IMR-90 (cell line): ENCODE results near the gene MAP7D1. TPM values are rescaled to one million over a fixed set of nuclear protein-coding genes. Genes with fewer than 3 reads are reported as not detected.

Experiments used
- ATAC-seq: fragments of 200-7000 bp; cut with Tn5 transposase; 2 replicates; pipeline ENCODE4 v1.9.1; 2020; ENCODE audit warnings: low read depth, mild to moderate bottlenecking, moderate library complexity
- BruUV-seq: library from RNA; stranded (reverse); fragments of 400-500 nt; replicated peaks from 2 replicates; lab custom pipeline; 2021; lab: Mats Ljungman, UMichigan
- CTCF ChIA-PET: fragments of 300-600 bp; formaldehyde crosslinking; extraction: SDS; loops from one replicate; lab custom pipeline; 2021; ENCODE audit warnings: antibody characterized with exemption; lab: Yijun Ruan, JAX
- POLR2A ChIA-PET: fragments of 300-600 bp; sonication (Branson Sonifier 250); formaldehyde crosslinking; loops from one replicate; lab custom pipeline; 2022; ENCODE audit warnings: antibody characterized with exemption; ENCODE audit not compliant: unreplicated experiment; lab: Charles Lee
- DNase-seq: peaks from one replicate; pipeline ENCODE4 v3.0.0; 2013
- H2AFZ ChIP-seq: replicated peaks from 2 replicates; pipeline ENCODE3; 2013; ENCODE audit warnings: low read length, mild to moderate bottlenecking; ENCODE audit not compliant: poor library complexity
- H2AK5ac ChIP-seq: 2 replicates; pipeline ENCODE4 v1.6.1; 2013; ENCODE audit warnings: low read depth, low read length, inconsistent platforms
- H2AK9ac ChIP-seq: replicated peaks from 2 replicates; pipeline ENCODE3; 2013; ENCODE audit warnings: mild to moderate bottlenecking, low read depth, low read length, moderate library complexity; ENCODE audit not compliant: poor library complexity
- H2BK120ac ChIP-seq: 2 replicates; pipeline ENCODE4 v1.6.1; 2013; ENCODE audit warnings: low read depth, low read length, inconsistent platforms
- H2BK15ac ChIP-seq: 3 replicates; pipeline ENCODE4 v1.6.1; 2013; ENCODE audit warnings: low read depth, low read length, inconsistent platforms
- H2BK20ac ChIP-seq: 2 replicates; pipeline ENCODE4 v1.6.1; 2013; ENCODE audit warnings: low read depth, mild to moderate bottlenecking, inconsistent platforms, low read length, moderate library complexity
- H2BK5ac ChIP-seq: 2 replicates; pipeline ENCODE4 v1.6.1; 2013; ENCODE audit warnings: mild to moderate bottlenecking, low read depth, low read length, inconsistent platforms; ENCODE audit not compliant: poor library complexity, severe bottlenecking
- H3K14ac ChIP-seq: replicated peaks from 2 replicates; pipeline ENCODE4 v1.6.1; 2013; ENCODE audit warnings: low read depth, low read length, inconsistent platforms
- H3K18ac ChIP-seq: 2 replicates; pipeline ENCODE4 v1.6.1; 2013; ENCODE audit warnings: low read depth, low read length, control low read depth
- H3K23ac ChIP-seq: 2 replicates; pipeline ENCODE4 v1.6.1; 2013; ENCODE audit warnings: low read depth, low read length, inconsistent platforms
- H3K27ac ChIP-seq: 2 replicates; pipeline ENCODE4 v1.5.1; 2013; ENCODE audit warnings: mild to moderate bottlenecking, control low read depth, low read length; ENCODE audit not compliant: insufficient read depth
- H3K27me3 ChIP-seq: 2 replicates; pipeline ENCODE4 v1.6.1; 2013; ENCODE audit warnings: low read length; ENCODE audit not compliant: control insufficient read depth, insufficient read depth
- H3K36me3 ChIP-seq: 2 replicates; pipeline ENCODE4 v1.6.1; 2013; ENCODE audit warnings: low read length, mixed read lengths; ENCODE audit not compliant: control insufficient read depth, insufficient read depth
- H3K4ac ChIP-seq: 2 replicates; pipeline ENCODE4 v1.6.1; 2013; ENCODE audit warnings: low read depth, low read length, inconsistent platforms
- H3K4me1 ChIP-seq: 2 replicates; pipeline ENCODE4 v1.6.1; 2013; ENCODE audit warnings: low read length, mixed read lengths; ENCODE audit not compliant: control insufficient read depth, insufficient read depth
- H3K4me2 ChIP-seq: 2 replicates; pipeline ENCODE4 v1.6.1; 2013; ENCODE audit warnings: low read depth, mild to moderate bottlenecking, control low read depth, low read length, moderate library complexity
- H3K4me3 ChIP-seq: 2 replicates; pipeline ENCODE4 v1.5.1; 2013; ENCODE audit warnings: low read depth, mild to moderate bottlenecking, control low read depth, low read length, moderate library complexity; ENCODE audit not compliant: insufficient read depth
- H3K56ac ChIP-seq: 2 replicates; pipeline ENCODE4 v1.6.1; 2013; ENCODE audit warnings: low read length, inconsistent platforms; ENCODE audit not compliant: insufficient read depth; ENCODE audit errors: extremely low read depth
- H3K79me1 ChIP-seq, 2 experiments: 2 replicates each; pipeline ENCODE4 v1.6.1; 2013; ENCODE audit warnings: low read length in 2 of 2, inconsistent platforms in 1 of 2, low read depth in 1 of 2
- H3K9ac ChIP-seq: 2 replicates; pipeline ENCODE4 v1.6.1; 2013; ENCODE audit warnings: low read depth, low read length, control low read depth
- H3K9me1 ChIP-seq: 2 replicates; pipeline ENCODE4 v1.6.1; 2013; ENCODE audit warnings: low read length, inconsistent platforms; ENCODE audit not compliant: insufficient read depth
- H3K9me3 ChIP-seq: 2 replicates; pipeline ENCODE4 v1.6.1; 2013; ENCODE audit warnings: low read length; ENCODE audit not compliant: control insufficient read depth, insufficient read depth
- H4K20me1 ChIP-seq: 2 replicates; pipeline ENCODE4 v1.6.1; 2013; ENCODE audit warnings: low read length, inconsistent platforms; ENCODE audit not compliant: insufficient read depth
- H4K5ac ChIP-seq: 2 replicates; pipeline ENCODE4 v1.6.1; 2013; ENCODE audit warnings: mild to moderate bottlenecking, low read depth, low read length, control low read depth
- H4K8ac ChIP-seq, 2 experiments: 2 replicates each; pipeline ENCODE4 v1.6.1; 2013; ENCODE audit warnings: low read depth in 2 of 2, low read length in 2 of 2, control low read depth in 1 of 2, inconsistent platforms in 1 of 2
- H4K91ac ChIP-seq: 2 replicates; pipeline ENCODE4 v1.6.1; 2013; ENCODE audit warnings: low read depth, low read length, inconsistent platforms; ENCODE audit not compliant: insufficient read depth
- CHD1 ChIP-seq: IDR thresholded peaks from 2 replicates; pipeline ENCODE4 v1.6.1; 2012; ENCODE audit warnings: low read depth, low read length, improper control_type of control experiment
- ELK1 ChIP-seq: fragments of 150-350 bp; IDR thresholded peaks from 2 replicates; pipeline ENCODE4 v1.6.1; 2016; ENCODE audit warnings: low read depth, mild to moderate bottlenecking, low read length, moderate library complexity, borderline replicate concordance
- MAFK ChIP-seq: IDR thresholded peaks from 2 replicates; pipeline ENCODE4 v1.6.1; 2012; ENCODE audit warnings: low read depth, low read length, improper control_type of control experiment
- POLR2A ChIP-seq: IDR thresholded peaks from 2 replicates; pipeline ENCODE4 v1.6.1; 2012; ENCODE audit warnings: mild to moderate bottlenecking, low read depth, low read length
- RFX5 ChIP-seq: IDR thresholded peaks from 2 replicates; pipeline ENCODE4 v1.8.0; 2012; ENCODE audit warnings: low read depth, mild to moderate bottlenecking, low read length, moderate library complexity
- SMC3 ChIP-seq: fragments of 150-350 bp; IDR thresholded peaks from 2 replicates; pipeline ENCODE4 v1.6.1; 2016; ENCODE audit warnings: low read depth, mild to moderate bottlenecking, antibody characterized with exemption, low read length, moderate library complexity
- USF2 ChIP-seq: fragments of 150-350 bp; IDR thresholded peaks from 2 replicates; pipeline ENCODE4 v1.6.1; 2017; ENCODE audit warnings: mild to moderate bottlenecking, antibody characterized with exemption, low read length, low read depth
- WGBS, 2 experiments: methylation state at CpG; one replicate each; pipeline versions ENCODE4 v1.1.5 to v1.1.7; 2013; ENCODE audit warnings: missing lambda C conversion rate in 2 of 2; ENCODE audit not compliant: insufficient read length in 1 of 2; ENCODE audit errors: extremely low coverage in 2 of 2; 5-methylcytosine and 5-hydroxymethylcytosine counted together
- dilution Hi-C: fragments of 300-500 bp; cut with HindIII; formaldehyde crosslinking; loops from one replicate; pipeline ENCODE4 v1.14.3; 2018; ENCODE audit warnings: low sequenced_read_pairs; ENCODE audit not compliant: unreplicated experiment
- in situ Hi-C: fragments of 300-500 bp; cut with MboI; formaldehyde crosslinking; loops from 3 replicates; pipeline ENCODE4 v1.14.3; 2019; ENCODE audit warnings: low sequenced_read_pairs, inconsistent platforms, mixed read lengths
- intact Hi-C: fragments of 100-400 bp; cut with micrococcal nuclease; formaldehyde crosslinking; loops from 2 replicates; pipeline ENCODE4 v1.10.0; 2022
- polyA plus RNA-seq, 3 experiments: library from polyadenylated mRNA; depleted of rRNA; stranded (reverse); fragments of >200 nt; gene quantifications; 2 replicates each; pipeline ENCODE4 v1.2.3, GENCODE V29; 2012; ENCODE audit warnings: low replicate concordance in 1 of 3
- total RNA-seq: library from RNA; depleted of rRNA; stranded (reverse); fragments of >200 nt; gene quantifications from 2 replicates; pipeline ENCODE4 v1.2.3, GENCODE V29; 2012

Gene MAP7D1
- total and polyA plus RNA-seq, 2 of the 4 experiments (the other 2 are of a cell fraction), result 32.3 to 81.9 TPM

GRCh38 chr1:36151845-36152203 is 4.1 kb upstream of the MAP7D1 start (continued):
- TF ChIP-seq ELK1 (no peak), POLR2A (no peak)

GRCh38 chr1:36153476-36153875 is 2.5 kb upstream of the MAP7D1 start:
- 100% methylated on average over 5 of the region's 6 CpGs; no CpG with 5 or more reads in 1 of the 2 experiments for WGBS, 2 experiments
- Histone ChIP-seq H2AK5ac (peak overlapping the region; percentile 62), H3K18ac (no peak overlapping the region), H3K4me1 (peaks cover 26% of the 10 kb centered on the region), H2BK15ac (no peak overlapping the region), H3K9me1 (peaks cover 20% of the 10 kb centered on the region), H3K4me3 (no peak overlapping the region), H2BK5ac (no peak overlapping the region), H3K9me3 (no peaks in the 10 kb centered on the region), H2BK120ac (peak overlapping the region; percentile 33; the same call in 1 of the 2 replicates), H2AFZ (peak overlapping the region; percentile 16), H3K27me3 (no peaks in the 10 kb centered on the region), H3K9ac (no peak overlapping the region), H3K79me1 (peaks cover 12 to 44% of the 10 kb centered on the region in 2 experiments; a peak in 3 of 4 replicates), H2AK9ac (peak overlapping the region; percentile 57), H3K56ac (no peak overlapping the region), H4K20me1 (peaks cover 25% of the 10 kb centered on the region), H4K5ac (no peak overlapping the region), H3K36me3 (peaks cover 3% of the 10 kb centered on the region), H3K27ac (no peak overlapping the region), H2BK20ac (peak overlapping the region; percentile 65; the same call in 1 of the 2 replicates), H4K91ac (0 out of 2 replicates have a peak overlapping the region, but pooled peaks have one; percentile 12), H4K8ac (no peak overlapping the region), H3K23ac (no peak overlapping the region), H3K14ac (no peak overlapping the region), H3K4me2 (no peak overlapping the region), H3K4ac (peak overlapping the region; percentile 35)
- ChIA-PET CTCF (no interaction called here), POLR2A (no interaction called here)
- TF ChIP-seq CHD1 (no peak), SMC3 (no peak), ELK1 (no peak), MAFK (no peak), USF2 (no peak), RFX5 (no peak)
- BruUV-seq, result no TSS peak
- intact Hi-C loops, result no loop called here
- dilution Hi-C loops, result no loop called here
- no peak for ATAC-seq
- DNase-seq, result no peak
- in situ Hi-C loops, result loop anchor here (5.0 kb wide), 1 partner anchor 134 kb away; no protein-coding TSS in a partner anchor
